GM21367 (cell line): ENCODE measurements around the gene EMC8.
"Not testable (repeated sequence)": the region's sequence is repeated elsewhere in the genome, so short reads cannot be mapped to it uniquely, and the experiment has no call there.

Experiments
- ATAC-seq: cut with Tn5 transposase; IDR thresholded peaks from one replicate; pipeline ENCODE4 v1.9.1; 2021; ENCODE audit not compliant: unreplicated experiment

Gene EMC8

GRCh38 chr16:85799497-85800320, at the start of gene EMC8, which contains the start of gene COX4I1:
Gene EMC8 (minus strand): TSS chr16:85799544. CDS start chr16:85799295, 249 bp downstream.
Gene COX4I1 (plus strand): TSS chr16:85799695. CDS start chr16:85801206, 1,511 bp downstream.
- peak; percentile 67 for ATAC-seq

DNA sequence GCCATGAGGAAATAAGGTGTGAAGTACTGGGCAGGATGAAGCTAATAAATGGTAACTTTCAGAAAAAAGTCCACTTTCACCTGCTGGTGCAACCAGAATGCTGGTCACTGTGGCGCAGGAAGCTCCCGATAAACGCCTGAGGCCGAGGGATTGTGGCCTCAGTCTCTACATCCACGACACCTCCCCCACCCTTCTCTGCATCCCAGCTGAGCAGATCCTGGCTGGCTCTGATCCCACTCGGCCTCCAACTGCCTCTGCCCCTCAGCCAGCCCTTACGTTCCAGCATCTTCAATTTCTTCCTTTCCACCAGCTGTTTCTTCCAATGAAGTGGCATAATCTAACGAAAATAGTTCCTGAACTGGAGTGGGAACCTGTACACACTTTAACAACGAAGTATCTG, 49.6 kb upstream of the EMC8 start:
- no peak for ATAC-seq

DNA sequence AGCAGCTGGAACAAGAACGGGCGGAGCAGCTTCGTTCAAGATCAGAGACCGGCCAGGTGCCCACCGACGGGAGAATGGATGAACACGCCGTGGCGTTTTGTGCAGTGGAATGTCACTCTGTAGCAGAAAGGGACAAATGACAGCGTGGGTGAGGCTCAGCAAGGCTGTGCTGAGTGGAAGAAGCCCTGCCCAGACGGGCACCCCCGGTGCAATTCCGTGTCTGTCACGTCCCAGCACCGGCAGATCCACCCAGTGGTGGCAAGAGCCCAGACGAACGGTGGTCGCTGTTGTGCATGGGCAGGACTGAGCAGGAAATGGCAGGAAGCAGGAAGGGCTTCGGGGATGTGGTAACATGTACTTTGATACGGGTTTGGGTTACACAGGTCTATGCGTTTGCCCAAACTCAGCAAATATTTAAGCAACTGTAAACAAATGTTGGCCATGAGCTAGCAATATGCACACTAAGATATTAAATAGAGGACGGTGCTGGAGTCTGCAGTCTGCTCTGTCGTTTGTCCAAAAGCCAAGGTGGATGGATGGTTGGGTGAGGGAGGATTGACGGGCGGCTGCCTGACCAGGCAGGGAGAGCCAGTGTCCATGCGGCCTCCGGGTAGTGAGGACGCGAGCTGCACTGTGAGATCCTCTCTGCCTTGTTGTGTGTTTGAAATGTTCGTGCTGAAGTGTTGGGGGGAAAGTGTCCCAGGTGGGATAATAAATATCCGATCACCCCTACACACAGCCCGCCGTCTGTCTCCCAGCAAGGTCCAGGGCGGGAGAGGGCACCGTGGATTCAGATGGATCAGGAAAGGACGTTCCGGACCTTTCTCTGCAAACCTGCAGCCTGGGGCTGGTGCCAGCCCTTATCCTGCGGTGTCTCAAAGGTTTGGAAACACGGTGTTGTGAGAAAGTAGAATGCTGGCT, 48.6 kb upstream of the EMC8 start:
- ATAC-seq = no peak

DNA sequence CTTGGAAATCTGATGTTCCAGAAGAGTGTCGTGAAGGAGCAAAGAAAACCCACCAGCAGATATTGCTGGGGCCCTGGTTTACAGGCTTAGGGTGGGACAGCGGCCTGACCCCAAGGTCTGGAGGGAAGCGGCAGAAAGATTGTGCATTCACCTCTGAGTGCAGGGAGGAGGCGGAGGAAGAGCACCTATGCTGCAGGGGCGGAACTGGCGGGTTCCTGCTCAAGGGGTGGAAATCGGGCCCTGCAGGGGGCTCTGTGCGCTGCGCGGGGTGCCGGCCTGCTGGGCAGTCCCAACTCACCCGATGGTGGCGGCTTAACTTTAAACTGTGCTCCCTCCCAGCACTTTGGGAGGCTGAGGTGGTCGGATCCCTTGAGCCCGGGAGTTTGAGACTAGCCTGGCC, 47.7 kb upstream of the EMC8 start:
- no peak for ATAC-seq

DNA sequence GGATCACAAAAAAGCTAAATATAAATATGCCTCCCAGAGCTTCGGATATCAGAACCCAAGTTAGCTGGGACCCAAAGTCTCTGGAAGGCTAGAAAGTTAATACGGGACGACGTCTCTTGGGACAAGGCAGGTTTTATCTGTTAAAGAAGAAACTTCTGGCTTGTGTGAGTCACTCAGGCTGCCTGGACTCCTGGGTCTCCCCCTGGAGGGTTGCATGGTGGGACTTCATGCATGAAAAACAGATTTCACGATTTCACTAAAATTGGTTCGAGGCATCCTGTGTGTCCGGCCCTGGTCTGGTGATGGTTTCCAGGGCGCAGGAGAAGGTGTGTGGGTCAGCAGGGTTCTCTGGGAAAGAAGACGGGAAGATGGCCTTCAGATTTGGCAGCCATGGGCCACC, 47.1 kb upstream of the EMC8 start:
- ATAC-seq = no peak

DNA sequence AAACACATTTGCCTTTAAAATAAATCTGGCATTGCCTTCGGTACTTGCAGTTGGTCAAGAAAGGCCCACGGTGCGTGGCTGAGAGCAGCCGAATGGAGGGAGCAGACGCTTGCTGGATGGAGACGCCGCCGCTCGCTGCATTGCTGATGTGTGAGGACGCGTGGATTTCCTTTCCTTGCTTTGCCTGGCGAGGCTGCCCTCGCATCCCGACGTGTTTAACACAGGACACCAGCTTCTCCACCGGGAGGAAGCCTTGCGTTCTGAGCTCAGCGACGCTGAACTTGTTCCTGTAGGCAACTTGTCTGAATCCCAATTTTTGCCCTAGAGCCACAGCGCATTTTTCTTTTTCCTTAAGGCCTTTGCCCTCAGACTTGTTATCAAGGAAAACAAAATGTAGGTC, 45.9 kb upstream of the EMC8 start:
- ATAC-seq = no peak

- no peak for ATAC-seq
Observed at GRCh38 chr16:85844786-85845185, 45.4 kb upstream of the EMC8 start.

GRCh38 chr16:85844169-85844481, 44.8 kb upstream of the EMC8 start:
- no peak for ATAC-seq

DNA sequence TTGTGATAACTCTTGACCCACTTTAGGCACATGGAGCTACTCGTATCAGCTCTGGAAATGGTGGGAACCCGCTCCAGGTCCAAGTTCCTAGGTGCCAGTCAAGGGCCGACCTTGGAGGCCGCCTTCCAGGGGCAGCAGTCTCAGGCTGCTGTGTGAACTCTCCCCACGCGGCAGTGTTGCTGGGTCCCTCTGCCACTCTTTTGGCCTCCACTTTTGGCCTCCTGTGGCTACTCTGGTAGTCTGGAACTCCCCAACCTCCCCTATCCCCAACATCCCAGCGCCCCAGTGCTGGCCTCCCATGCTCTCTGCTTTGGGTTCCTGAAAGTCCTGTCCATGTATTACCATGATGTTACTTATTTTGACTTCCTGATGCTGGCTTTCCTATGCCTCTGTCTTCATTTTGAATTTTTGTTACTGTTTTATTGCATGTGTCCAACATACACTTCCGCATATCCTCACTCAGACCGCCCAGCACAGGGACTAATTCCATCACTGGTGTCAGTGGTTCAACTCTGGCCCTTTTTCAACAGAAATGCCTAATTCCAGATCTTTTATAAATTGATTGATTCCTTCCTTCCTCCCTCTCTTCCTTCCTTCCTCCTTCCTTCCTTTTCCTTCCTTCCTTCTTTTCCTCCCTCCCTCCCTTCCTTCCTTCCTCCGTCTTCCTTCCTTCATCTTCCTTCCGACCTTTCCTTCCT, 44.3 kb upstream of the EMC8 start:
- ATAC-seq = no peak

GRCh38 chr16:85842848-85843247, 43.5 kb upstream of the EMC8 start:
- ATAC-seq = no peak

GRCh38 chr16:85842435-85842834, 43.1 kb upstream of the EMC8 start:
- ATAC-seq = no peak

DNA sequence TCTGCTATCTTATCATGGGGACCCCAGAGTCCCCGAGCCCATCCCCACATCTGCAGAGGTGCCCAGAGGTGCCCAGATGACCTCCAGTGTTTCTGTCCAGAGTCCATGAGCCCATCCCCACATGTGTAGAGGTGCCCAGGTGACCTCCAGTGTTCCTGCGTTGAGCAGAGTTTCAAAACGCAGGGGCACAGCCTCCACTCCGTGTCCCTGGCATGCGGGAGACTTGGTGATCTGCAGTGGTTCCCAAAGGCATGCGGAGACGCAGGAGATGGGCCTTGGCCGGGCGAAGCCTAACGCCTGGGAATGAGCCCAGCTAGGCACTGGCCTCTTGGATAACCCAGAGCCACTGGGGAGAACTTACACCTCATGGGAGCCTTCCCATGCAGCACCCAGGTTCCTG, 41.5 kb upstream of the EMC8 start:
- no peak for ATAC-seq

- no peak for ATAC-seq
Observed at GRCh38 chr16:85840395-85840794, 41.1 kb upstream of the EMC8 start.

DNA sequence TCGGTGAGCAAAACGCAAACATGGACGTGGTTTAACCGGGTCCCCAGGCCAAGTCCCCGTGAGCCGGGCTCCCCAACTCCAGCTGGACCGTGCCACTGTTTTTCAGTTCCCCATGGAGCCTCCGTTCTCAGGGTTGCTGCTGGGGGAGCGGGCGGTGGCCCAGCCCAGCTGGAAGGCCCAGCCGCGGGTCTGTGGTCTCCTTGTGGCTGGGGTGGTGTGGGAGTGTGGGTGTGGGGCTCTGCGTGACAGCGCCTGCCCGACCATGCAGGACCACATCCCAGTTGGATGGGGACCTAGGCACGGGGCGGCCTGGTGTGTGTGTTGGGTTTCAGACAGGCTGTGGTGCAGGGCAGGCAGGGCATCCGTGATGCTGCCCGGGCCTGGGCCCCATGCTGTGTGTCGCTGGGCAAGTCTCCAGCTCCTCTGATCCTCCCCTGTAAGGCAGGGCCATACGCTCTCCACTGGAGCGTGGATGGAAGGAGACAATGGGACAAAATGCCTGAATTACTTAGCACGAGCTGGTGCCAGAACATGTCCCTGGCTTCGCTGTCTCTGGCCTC, 40.4 kb upstream of the EMC8 start:
- no peak for ATAC-seq

GRCh38 chr16:85838876-85839585, 39.7 kb upstream of the EMC8 start:
- ATAC-seq = no peak

- ATAC-seq = no peak
Observed at GRCh38 chr16:85838381-85838780, 39.0 kb upstream of the EMC8 start.

DNA sequence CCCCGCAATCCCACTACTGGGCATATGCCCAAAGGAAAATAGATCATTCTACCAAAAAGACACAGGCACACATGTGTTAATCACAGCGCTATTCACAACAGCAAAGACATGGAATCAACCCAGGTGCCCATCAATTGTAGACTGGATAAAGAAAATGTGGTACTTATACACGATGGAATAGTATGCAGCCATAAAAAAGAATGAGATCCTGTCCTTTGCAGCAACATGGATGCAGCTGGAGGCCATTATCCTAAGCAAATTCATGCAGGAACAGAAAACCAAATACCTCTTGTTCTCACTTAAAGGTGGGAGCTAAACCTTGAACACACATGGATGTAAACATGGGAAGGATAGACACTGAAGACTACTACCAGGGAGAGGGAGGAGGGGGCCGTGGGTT, 38.3 kb upstream of the EMC8 start:
- not testable (repeated sequence) for ATAC-seq

GRCh38 chr16:85836706-85837582, 37.6 kb upstream of the EMC8 start:
- ATAC-seq = no peak

DNA sequence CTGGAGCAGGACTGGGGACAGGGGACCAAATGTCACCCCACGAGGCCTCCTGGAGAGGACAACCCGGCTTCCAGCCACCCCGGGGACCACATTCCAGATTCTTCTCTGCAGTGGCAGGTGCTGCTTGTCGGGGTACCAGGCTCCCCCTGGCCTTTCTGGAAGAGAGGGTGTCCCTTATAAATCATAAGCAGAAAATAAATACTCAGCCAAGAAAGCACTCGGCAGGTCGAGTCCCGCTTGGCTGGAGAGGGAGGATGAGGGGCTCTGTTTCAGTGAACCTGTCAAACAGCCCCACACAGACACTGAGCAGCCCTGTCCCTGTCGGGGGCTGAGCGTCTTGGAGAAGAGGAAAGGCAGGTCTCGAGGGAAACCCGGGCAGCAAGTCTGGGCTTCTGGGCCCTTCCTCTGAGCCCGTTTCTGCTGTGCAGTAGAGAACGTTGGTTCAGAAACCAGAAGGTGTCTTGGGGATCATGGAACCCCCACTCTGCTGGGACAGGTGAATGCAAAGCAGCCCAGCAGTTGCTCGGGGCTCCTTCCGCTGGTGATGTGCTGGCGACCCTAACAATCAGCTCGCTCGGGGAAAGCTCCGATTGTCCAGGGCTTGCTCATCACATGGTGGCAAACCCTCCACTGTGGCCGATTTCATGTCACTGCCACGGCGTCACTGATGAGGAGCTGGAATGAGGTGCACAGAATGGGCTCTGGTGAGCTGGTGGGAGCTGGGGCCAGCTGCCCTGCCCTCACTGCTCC, 36.8 kb upstream of the EMC8 start:
- ATAC-seq = no peak
